GM21515 (cell line): ENCODE data around the gene DNMT1.

Experiments
- ATAC-seq: cut with Tn5 transposase; IDR thresholded peaks from one replicate; pipeline ENCODE4 v1.9.1; 2021; ENCODE audit not compliant: unreplicated experiment

Gene DNMT1

GRCh38 chr19:10142701-10143375 is 51.9 kb downstream of the DNMT1 start:
- ATAC-seq: no peak

GRCh38 chr19:10141973-10142372 is 52.8 kb downstream of the DNMT1 start:
- ATAC-seq: no peak

- ATAC-seq: no peak
Measured at GRCh38 chr19:10141479-10141878, 53.3 kb downstream of the DNMT1 start.

- no peak for ATAC-seq
Measured at GRCh38 chr19:10139952-10140351, 54.8 kb downstream of the DNMT1 start.

GRCh38 chr19:10138879-10139795 is 55.6 kb downstream of the DNMT1 start:
- ATAC-seq: no peak

GRCh38 chr19:10137751-10138682 is 56.7 kb downstream of the DNMT1 start:
- ATAC-seq: no peak

- no peak for ATAC-seq
Measured at GRCh38 chr19:10136936-10137335, 57.8 kb downstream of the DNMT1 start.

- ATAC-seq: no peak
Measured at GRCh38 chr19:10135551-10136334, 59.0 kb downstream of the DNMT1 start.

- no peak for ATAC-seq
Measured at GRCh38 chr19:10134040-10134439, 60.7 kb downstream of the DNMT1 start.

- ATAC-seq: no peak
Measured at GRCh38 chr19:10133596-10133995, 61.2 kb downstream of the DNMT1 start.

- no peak for ATAC-seq
Measured at GRCh38 chr19:10132905-10133304, 61.8 kb downstream of the DNMT1 start.

- no peak for ATAC-seq
Measured at GRCh38 chr19:10126213-10126639, 68.5 kb downstream of the DNMT1 start.

- ATAC-seq: no peak
Measured at GRCh38 chr19:10124429-10124828, 70.3 kb downstream of the DNMT1 start.

GRCh38 chr19:10122045-10122444 is 72.7 kb downstream of the DNMT1 start:
- ATAC-seq: no peak

GRCh38 chr19:10120538-10121189 is 74.1 kb downstream of the DNMT1 start:
- no peak for ATAC-seq

GRCh38 chr19:10118960-10119359 is 75.8 kb downstream of the DNMT1 start:
- no peak for ATAC-seq

- ATAC-seq: no peak
Measured at GRCh38 chr19:10116866-10117616, 77.7 kb downstream of the DNMT1 start.

- no peak for ATAC-seq
Measured at GRCh38 chr19:10116085-10116865, 78.5 kb downstream of the DNMT1 start.
